Activated CD4-positive, CD25-positive, alpha-beta regulatory T cell treated with anti-CD3 and anti-CD28 coated beads, Interleukin-2, amount 50 U/mL, for 72 hours (primary cell): Measurements from ENCODE around the gene TK1.
"Not testable (repeated sequence)": the region's sequence is repeated elsewhere in the genome, so short reads cannot be mapped to it uniquely, and the experiment has no call there.

Experiments
- DNase-seq: peaks from one replicate; pipeline ENCODE4 v3.0.0; 2021

The TK1 gene

DNA sequence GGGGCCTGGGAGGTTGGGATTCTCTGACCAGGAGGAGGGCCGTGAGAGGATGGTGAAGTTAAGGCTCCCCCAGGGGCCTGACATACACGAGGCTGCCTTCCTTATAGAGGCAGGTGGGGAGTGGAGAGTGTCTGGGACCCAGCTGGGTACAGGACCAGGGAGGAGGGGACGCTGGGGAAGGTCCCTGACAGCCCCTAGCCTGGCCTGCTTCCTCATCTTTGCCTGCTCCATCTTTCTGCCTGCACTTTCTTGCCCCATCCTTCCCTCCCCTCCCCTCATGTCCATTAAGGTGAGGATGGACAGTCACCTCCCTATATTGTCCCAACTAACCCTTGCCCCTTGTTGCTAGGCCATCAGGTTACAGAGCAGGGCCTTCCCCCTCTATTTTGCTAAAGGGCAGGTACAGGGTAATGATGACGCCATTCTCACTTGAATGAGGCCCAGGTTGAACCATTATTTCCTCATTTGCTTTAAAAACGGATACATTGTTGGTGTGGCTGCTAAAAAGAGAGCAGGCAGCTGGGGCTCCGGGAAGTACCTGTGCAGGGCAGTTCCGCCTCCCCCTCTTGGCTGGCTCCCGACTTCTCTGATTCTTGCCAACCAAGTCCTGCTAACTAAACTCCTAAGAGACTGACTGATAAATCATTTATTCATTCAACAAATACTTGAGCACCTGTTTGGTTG, 39.4 kb downstream of the TK1 start:
- no peak for DNase-seq

DNA sequence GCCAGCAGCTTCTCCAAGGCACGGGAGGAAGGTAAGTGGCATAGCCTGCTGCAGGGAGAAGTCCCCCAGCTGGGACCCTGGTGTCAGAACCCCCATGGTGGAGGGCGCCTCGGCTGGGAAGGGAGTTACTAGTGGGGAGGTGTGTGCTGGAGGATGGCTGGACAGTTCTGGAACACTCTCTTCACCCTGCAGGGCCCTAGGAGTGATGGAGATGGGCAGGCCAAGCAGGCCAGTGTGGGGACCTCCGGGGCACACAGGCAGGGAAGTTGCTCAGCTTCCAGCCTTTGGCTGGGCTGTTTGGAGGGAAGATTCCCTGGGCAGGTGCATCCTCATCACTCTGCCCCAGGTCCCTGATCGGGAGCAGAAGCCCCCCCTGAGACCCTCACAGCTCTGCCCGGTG, 40.0 kb downstream of the TK1 start:
- DNase-seq = no peak

DNA sequence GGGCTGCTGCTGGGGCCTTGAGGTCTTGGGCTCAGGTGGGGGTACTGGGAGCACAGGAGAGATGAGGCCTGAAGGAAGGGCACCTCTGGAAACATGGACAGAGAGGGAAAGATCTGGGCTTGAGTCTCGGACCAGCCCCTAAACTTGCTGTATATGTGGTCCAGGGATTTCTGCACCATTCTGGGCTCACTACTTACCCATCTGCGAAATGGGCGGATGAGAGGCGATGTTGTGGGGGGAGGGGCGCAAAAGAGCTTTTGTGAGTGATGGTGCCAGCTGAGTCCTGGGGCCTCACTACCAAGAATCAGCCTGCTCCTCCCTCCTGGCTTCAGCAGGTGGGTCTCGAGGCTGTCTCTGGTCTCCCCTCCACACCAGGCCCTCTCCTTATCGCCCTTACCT, 40.4 kb downstream of the TK1 start:
- no peak for DNase-seq

DNA sequence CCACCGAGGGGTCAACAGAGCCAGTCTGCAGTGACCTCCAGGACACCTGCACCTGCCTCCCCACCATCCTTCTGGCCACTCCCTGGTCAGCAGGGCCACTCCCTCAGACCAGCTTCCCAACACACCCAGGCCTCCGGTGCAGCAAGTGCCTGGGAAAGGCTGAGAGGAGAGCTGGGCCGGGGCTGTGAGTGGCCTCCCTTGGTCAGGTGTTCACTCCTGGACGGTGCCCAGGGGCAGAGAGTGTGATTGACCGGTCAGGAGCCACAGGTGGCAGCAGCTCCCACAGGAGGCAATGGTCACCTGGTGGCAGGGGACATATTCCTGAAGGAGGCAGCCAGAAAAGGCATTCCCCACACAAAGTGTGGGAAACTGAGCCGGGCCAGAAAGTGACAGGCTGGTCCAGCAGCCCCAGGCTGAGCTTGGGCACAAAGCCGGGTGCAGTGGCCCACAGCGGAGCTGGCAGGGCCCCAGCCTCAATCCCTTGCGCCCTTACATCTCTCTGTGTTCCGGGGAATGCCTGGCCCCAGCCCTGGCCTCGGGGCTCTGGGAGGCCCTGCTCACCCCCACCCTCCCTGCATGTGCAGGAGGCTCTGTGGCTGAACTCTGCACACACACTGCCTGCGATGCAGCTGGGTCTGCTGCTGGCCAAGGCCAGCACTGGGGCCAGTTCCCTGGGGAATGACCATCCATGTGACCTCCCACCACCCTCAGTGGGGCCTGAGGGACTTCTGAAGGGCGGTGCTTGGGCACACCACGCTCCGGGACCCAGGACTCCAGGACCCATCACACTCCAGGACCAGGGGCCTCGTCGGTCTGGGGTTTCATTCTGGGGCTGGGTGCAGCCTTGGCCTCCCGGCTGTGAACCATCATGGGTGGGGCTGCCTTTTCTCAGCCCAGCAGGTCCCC, 41.9 kb downstream of the TK1 start:
- DNase-seq = no peak

DNA sequence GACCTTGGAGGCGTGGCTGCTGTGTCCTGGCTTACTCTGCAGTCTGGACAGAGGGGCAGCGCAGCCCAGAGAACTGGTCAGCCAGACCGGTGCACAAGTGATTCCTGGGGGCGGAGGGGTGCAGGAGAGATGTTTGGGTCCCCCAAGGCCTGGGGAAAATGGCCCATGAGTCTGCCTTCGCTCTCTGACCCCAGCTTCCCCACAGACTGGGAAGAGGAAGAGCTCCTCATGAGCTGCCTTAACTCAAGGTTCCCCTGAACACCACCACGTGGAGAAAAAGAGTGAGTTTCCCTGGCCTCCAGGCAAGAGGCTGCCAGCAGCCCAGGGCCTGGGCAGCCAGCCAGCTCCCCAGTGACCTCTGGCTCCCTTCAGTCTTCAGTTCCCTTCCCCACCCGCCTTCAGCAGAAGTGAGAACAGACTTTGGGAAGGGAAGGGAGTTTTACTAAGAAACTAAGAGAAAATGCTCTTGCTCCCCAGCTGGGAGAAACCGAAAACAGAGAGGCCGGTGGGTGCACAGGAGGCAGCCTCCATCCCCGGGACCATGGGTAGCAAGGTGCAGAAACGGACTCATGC, 42.6 kb downstream of the TK1 start:
- no peak for DNase-seq

DNA sequence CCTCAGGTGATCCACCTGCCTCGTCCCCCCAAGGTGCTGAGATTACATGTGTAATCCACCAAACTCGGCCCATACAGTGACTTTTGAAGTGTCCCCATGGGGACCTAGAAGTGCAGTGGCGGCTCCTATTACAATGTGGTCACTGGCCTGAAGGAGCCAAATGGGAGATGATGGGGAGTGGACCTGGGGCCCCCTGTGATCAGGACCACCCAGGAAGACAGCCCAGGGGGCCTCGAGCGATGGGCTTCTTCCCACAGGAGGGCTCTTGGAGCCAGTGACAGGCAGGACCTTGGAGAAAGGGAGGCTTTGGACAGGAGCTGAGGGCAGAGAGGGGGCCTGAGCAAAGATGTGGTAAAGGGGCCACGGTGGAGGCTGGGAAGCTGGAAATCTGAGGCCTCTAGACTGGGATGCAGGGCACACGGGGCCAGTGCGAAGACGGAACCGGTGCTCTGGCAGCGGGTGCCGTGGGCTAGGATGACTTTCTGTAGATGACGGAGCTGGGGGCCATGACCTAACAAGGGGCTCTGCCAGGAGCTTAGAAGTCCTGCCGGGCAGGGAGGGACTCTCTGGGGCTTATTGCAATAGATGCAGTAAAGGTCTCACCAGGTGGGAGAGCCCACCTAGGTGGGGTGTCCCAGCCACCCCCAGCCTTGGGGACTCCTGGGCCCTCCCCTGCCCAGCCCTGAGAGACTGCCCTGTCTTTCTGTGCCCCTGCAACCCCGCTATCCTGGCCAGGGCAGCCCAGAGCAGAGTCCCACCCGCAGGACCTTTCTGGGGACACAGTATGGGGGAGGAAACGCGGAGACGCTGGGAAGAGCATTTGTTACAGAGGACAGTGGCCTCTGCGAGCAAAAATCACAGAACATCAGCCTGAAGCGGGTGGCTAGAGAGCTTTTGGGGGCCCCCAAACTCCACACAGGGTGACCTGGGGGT, 43.4 kb downstream of the TK1 start:
- DNase-seq = no peak

DNA sequence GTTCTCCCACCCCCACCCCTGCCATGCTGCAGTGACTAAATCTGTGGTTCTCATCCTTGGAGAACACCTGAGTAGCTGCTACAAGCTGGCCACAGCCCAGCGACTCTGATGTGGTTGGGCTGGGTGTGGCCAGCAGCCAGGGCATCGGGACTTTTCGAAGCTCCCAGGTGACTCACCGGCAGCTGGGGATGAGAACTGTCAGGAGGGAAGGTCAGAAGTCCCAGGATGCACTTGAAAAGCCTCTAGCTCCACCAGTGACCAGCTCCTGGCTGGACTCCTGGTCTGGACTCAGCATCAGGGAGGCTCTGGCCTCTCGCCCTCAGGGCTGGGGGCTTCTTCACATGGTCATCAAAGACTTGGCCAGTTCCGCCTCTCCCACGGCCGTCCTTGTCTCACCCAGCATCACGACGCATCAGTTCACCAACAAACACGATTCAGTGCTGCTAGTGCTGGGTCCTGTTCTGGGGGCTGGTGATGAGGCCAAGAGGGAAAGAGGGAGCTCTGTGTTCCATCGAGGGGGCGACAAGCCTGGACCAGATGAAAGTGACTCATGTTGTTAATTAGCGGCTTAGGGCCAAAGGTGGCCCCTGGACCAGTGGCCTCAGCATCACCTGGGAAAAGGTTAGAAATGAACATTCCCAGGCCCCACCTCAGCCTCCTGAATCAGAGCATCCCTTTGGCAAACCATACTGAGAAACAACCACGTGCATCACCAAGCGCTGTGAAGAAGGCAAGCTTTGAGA, 44.6 kb downstream of the TK1 start:
- DNase-seq = no peak

DNA sequence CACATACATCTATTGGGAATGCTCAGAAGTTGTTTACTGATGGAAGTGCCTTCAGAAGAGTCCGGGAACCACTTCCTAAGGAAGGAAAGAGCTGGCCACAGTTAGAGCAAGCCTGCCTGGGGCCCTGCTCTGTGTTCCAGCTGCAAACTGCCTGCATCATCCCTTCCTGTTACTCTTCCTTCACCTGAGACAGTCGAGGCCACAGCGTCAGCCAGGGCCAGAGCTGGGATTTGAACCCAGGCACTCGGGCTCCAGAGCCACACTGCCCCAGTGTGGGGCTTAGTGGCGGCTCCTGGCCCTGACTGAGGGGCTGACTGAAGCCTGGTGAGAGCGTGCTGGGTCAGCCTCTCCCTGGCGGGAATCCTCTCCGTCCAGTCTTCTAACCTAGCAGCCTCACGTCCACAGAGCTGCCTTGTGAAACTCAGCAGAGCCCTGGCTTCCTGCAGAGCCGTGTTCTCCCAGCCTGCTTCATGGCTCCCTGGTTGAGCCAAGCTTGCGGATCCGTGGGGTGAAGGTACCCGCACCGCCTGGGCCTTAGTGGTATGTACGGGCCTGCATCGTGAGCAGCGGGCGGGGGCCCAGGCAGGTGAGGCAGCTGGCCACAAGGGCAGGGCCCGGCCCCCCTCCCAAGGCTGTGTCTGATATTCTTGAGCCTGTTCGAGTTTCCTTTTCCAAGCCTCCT, 45.3 kb downstream of the TK1 start:
- DNase-seq = no peak

DNA sequence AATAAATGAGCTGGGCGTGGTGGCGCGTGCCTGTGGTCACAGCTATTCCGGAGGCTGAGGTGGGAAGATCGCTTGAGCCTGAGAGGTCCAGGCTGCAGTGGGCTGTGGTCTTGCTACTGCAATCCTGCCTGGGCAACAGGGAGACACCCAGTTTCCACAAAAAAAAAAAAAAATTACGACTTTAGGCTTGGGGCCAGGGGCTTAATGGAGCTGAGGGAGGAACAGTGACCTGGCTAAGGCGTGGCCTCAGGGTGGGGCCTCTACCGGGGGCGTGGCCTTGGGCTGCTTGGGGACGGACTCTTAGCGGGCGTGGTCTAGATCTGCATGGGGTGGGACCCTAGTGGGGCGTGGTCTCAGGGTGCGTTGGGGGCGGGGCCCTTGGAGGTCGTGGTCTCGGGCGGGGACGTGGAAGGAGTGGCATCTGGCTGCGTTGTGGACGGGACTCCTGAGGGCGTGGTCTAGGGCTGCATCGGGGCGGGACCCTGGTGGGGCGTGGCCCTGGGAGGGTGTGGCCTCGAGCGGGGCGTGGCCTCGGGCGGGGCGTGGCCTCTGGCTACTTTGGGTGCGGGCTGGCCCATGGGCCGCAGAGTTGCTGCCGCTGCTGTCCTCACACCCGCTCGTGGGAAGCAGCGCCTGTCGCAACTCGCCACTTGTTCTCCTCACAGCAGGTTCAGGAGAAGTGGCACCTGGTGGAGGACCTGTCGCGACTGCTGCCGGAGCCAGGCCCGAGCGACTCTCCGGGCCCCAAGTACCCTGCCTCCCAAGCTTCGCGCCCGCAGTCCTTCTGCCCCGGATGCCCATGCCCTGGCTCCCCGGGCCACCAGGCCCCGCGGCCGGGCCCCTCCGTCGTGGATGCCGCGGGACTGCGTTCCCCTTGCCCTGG, 46.4 kb downstream of the TK1 start:
- peak; percentile 89 for DNase-seq

DNA sequence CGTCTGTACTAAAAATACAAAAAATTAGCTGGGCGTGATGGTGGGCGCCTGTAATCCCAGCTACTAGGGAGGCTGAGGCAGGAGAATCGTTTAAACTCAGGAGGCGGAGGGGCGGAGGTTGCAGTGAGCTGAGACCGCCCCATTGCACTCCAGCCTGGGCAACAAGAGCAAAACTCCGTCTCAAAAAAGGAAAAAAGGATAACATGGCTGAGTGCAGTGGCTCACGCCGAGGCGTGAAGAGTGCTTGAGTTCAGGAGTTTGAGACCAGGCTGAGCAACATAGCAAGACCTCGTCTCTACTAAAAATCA, 47.0 kb downstream of the TK1 start:
- DNase-seq = not testable (repeated sequence)

DNA sequence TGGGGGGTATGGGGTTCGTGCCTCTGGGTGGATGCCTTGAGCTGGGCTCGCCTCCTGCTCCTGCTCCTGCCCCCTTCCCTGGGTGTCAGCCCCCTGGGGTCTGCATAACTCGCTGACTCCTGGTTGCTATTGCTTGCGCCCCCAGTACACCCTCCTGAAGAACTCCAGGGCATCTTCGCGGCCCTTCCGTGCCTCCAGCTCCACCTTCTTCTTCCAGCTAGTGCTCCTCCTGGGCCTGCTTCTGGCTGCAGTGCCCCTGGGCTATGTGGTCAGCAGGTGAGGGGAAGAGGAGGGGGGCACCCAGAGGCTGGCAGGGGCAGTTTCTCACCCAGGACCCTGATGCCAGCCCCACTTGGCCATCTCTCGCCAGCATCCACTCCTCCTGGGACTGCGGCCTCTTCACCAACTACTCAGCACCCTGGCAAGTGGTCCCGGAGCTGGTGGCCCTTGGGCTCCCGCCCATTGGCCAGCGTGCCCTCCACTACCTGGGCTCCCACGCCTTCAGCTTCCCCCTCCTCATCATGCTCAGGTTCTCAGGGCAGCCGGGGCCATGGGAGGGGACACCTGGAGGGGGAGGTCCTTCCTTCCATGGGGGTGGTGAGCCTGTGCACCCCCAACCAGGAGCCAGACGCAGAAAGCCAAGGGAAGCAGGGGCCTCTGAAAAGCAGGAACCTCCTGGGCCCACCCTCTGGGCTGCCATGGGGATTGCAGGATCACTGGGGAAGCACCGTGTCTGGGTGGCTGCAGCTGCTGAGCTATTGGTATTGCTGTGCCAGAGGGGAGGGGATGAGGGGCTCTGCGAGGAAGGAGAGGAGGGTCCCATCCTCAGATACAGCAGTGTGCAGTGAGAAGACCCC, 48.4 kb downstream of the TK1 start:
- DNase-seq = no peak

DNA sequence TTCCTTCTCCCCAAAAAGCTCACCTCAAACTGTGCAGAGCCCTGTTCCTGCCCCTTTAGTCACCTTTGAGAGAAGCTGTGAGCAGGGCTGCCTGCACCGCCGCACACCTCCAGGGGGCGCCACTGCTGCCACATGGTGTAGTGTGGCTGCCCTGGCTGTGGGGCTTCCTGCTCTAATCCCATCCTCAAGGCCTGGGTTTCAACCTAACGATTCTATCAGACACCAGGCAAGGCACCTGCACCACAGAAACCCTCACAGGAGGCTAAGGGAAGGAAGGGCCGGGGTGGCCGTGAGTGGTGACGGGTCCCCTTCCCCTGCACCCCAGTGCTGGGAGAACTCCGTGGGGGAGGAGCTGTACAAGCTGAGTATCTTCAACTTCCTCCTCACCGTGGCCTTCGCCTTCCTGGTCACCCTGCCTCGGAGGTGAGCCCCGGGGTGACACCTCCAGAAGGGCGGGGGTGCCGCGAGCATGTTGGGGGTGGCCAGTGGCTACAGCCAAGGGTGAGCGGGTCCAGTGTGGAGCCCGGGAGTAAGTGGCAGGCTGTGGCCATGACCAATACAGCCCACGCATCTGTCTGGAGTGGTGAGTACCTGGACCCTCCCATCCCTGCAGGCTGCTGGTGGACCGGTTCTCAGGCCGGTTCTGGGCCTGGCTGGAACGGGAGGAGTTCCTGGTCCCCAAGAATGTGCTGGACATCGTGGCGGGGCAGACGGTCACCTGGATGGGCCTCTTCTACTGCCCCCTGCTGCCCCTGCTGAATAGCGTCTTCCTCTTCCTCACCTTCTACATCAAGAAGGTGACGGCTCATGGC, 49.3 kb downstream of the TK1 start:
- no peak for DNase-seq

DNA sequence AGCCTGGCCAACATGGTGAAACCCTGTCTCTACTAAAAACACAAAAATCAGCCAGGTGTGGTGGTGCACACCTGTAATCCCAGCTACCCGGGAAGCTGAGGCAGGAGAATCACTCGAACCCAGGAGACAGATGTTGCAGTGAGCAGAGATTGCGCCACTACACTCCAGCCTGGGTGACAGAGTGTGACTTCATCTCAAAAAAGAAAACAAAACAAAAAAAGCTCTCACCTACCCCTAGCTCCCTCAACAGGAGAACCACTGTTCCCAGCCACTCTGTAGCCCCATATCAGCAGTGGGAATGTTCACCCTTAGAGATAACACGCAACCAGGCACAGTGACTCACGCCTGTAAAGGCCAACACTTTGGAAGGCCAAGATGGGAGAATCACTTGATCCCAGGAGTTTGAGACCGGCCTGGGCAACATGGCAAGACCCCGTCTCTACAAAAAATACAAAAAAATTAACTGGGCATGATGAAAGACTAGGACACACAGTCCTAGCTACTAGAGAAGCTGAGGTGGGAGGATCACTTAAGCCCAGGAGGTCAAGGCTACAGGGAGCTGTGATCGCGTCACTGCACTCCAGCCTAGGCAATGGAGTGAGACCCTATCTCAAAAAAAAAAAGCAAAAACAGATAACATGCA, 50.9 kb downstream of the TK1 start:
- DNase-seq = no peak

DNA sequence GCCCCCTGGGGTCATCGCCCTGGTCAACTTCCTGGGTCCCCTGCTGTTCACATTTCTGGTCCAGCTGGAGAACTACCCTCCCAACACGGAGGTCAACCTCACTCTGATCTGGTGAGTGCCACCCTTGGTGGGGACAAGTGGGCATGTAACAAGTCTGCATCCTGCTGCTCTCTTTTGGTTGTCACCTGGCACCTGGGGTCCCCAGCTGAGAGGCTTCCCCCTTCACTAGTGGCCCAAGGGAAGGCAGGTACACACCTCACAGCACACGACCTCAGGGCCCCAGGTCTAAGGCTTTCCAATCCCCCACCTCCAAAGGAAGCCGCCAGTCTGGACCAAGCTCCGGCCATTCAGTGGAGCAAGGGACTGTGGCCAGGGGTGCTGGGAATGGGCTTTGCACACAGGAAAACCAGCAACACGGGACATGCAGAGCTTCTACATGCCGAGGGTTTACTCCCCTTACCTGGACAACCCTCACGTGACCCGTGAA, 51.9 kb downstream of the TK1 start:
- DNase-seq = no peak

DNA sequence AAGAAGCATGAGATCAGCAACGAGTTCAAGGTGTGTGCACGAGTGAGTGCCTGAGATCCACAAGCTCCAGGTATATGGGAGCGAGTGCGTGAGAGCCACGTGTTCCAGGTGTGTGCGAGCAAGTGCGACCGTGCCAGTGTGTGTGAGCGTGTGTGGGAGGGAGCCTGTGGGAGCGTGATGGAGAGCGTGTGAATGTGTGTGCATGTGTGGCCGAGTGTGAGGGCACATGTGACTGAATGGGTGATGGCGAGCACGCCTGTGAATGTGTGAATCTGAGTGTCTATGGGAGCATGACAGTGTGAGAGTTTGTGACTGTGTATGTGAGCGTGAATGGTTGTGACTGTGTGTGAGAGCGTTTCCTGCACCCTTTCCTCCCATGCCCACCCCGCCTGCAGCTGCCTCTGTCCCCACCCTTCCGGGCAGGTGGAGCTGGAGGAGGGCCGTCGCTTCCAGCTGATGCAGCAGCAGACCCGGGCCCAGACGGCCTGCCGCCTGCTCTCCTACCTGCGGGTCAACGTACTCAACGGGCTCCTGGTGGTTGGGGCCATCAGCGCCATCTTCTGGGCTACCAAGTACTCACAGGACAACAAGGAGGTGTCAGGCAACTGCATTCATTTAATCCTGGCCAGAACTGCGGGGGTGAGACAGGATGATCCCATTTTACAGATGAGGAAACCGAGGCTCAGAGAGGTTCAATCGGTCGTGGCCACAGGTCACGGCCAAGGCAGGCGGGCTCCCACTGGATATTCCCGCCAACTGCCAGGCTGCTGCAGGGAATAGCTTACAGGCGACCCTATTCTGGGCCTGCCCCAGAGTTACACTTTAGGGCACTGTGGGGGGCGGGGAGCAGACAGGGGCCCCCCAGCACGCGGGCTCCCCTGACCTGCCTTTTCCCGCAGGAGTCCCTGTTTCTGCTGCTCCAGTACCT, 52.6 kb downstream of the TK1 start:
- peak; percentile 71 for DNase-seq

DNA sequence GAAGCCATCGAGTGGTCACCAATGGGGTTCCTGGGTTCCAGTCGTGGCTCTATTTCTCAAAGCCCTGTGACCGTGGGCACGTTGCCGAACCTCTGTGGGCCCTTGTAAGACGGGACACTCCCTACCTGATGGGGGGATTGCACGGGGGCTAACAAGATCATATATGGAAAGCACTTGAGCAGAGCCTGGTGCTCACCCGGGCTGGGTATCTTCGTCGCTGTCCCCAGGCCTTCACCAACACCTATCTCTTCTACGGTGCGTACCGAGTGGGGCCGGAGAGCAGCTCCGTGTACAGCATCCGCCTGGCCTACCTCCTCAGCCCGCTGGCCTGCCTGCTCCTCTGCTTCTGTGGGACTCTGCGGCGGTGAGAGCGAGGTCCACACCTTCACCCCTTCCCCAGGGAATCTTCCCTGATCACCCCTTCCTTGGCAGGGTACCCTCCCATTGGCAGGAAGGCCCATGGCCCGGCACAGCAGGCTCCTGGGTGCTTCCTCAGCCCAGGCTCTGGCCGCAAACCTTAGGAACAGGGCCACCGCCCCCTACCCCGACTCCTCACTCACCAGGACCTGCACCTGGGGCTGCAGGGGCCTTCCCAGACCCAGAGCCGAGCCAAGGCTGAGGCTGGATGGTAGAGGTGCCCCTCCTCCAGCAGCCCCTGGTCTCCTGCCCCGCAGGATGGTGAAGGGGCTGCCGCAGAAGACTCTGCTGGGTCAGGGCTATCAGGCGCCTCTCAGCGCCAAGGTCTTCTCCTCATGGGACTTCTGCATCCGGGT, 53.5 kb downstream of the TK1 start:
- DNase-seq = no peak
